ENCODE data around the gene GEMIN5. TPM values are rescaled to one million over a fixed set of nuclear protein-coding genes. Genes with fewer than 3 reads are reported as not detected.

Gene GEMIN5
- total RNA-seq, 1 donor from 2014 or later: 14.8 TPM

- H3K27ac Mint-ChIP-seq (ENCODE audit: unreplicated experiment): no peak overlapping the region
- Histone ChIP-seq H4K20me1 (ENCODE audit: insufficient read depth, low read length) (no peaks in the 10 kb centered on the region), H3K27ac (ENCODE audit: low read depth, low read length) (no peak overlapping the region), H3K79me2 (ENCODE audit: insufficient read depth, low read length) (no peaks in the 10 kb centered on the region), H3K9ac (ENCODE audit: low read length) (no peak overlapping the region), H3K4me2 (ENCODE audit: low read length) (no peak overlapping the region), H3K9me3 (ENCODE audit: insufficient read depth, low read depth, low read length) (no peaks in the 10 kb centered on the region), H3K4me3 (ENCODE audit: insufficient read depth, low read depth, low read length) (no peak overlapping the region), H3K4me1 (ENCODE audit: insufficient read depth, low read length) (no peaks in the 10 kb centered on the region), H3K36me3 (ENCODE audit: insufficient read depth, low read length) (peaks cover 64% of the 10 kb centered on the region), H2AFZ (ENCODE audit: low read depth, low read length) (no peak overlapping the region), H3K27me3 (ENCODE audit: insufficient read depth, low read length) (no peaks in the 10 kb centered on the region)
- H3K4me1 Mint-ChIP-seq (ENCODE audit: low read depth, unreplicated experiment): no peaks in the 10 kb centered on the region
- H3K27me3 Mint-ChIP-seq (ENCODE audit: low read depth, unreplicated experiment): no peaks in the 10 kb centered on the region
- TF ChIP-seq EZH2 (IDR thresholded peaks at IDR 0.05; ENCODE audit: insufficient read depth, low read length) (no peak), CTCF (IDR thresholded peaks at IDR 0.05; ENCODE audit: insufficient read depth, low read depth, low read length) (no peak)
- no peak overlapping the region for H3K4me3 Mint-ChIP-seq (ENCODE audit: unreplicated experiment)
- no peak for DNase-seq (ENCODE audit: low read depth)
- no peak for FAIRE-seq
- H3K9me3 Mint-ChIP-seq (ENCODE audit: unreplicated experiment): no peaks in the 10 kb centered on the region
- H3K36me3 Mint-ChIP-seq (ENCODE audit: low read depth, unreplicated experiment): peaks cover 30% of the 10 kb centered on the region
These were observed 42.1 kb downstream of the GEMIN5 start for GRCh38 chr5:154895606-154896561.

GRCh38 chr5:154893381-154893780, 44.6 kb downstream of the GEMIN5 start:
- DNase-seq (ENCODE audit: low read depth) (no peak), FAIRE-seq (no peak)
- H3K4me1 Mint-ChIP-seq (ENCODE audit: low read depth, unreplicated experiment): no peaks in the 10 kb centered on the region
- TF ChIP-seq CTCF (IDR thresholded peaks at IDR 0.05; ENCODE audit: insufficient read depth, low read depth, low read length) (no peak), EZH2 (IDR thresholded peaks at IDR 0.05; ENCODE audit: insufficient read depth, low read length) (no peak)
- Histone ChIP-seq H3K27ac (ENCODE audit: low read depth, low read length) (no peak overlapping the region), H4K20me1 (ENCODE audit: insufficient read depth, low read length) (no peaks in the 10 kb centered on the region), H3K27me3 (ENCODE audit: insufficient read depth, low read length) (no peaks in the 10 kb centered on the region), H3K9me3 (ENCODE audit: insufficient read depth, low read depth, low read length) (no peaks in the 10 kb centered on the region), H3K4me1 (ENCODE audit: insufficient read depth, low read length) (no peaks in the 10 kb centered on the region), H2AFZ (ENCODE audit: low read depth, low read length) (no peak overlapping the region), H3K36me3 (ENCODE audit: insufficient read depth, low read length) (peaks cover 53% of the 10 kb centered on the region), H3K4me2 (ENCODE audit: low read length) (no peak overlapping the region), H3K9ac (ENCODE audit: low read length) (no peak overlapping the region), H3K4me3 (ENCODE audit: insufficient read depth, low read depth, low read length) (no peak overlapping the region), H3K79me2 (ENCODE audit: insufficient read depth, low read length) (no peaks in the 10 kb centered on the region)
- no peaks in the 10 kb centered on the region for H3K27me3 Mint-ChIP-seq (ENCODE audit: low read depth, unreplicated experiment)
- H3K27ac Mint-ChIP-seq (ENCODE audit: unreplicated experiment): no peak overlapping the region
- H3K9me3 Mint-ChIP-seq (ENCODE audit: unreplicated experiment): no peaks in the 10 kb centered on the region
- peaks cover 39% of the 10 kb centered on the region for H3K36me3 Mint-ChIP-seq (ENCODE audit: low read depth, unreplicated experiment)
- H3K4me3 Mint-ChIP-seq (ENCODE audit: unreplicated experiment): no peak overlapping the region

- no peak for TF ChIP-seq CTCF (IDR thresholded peaks at IDR 0.05; ENCODE audit: insufficient read depth, low read depth, low read length)
- no peak for TF ChIP-seq EZH2 (IDR thresholded peaks at IDR 0.05; ENCODE audit: insufficient read depth, low read length)
- Mint-ChIP-seq H3K9me3 (ENCODE audit: unreplicated experiment) (no peaks in the 10 kb centered on the region), H3K27ac (ENCODE audit: unreplicated experiment) (no peak overlapping the region), H3K27me3 (ENCODE audit: low read depth, unreplicated experiment) (no peaks in the 10 kb centered on the region), H3K4me3 (ENCODE audit: unreplicated experiment) (no peak overlapping the region), H3K4me1 (ENCODE audit: low read depth, unreplicated experiment) (no peaks in the 10 kb centered on the region), H3K36me3 (ENCODE audit: low read depth, unreplicated experiment) (peaks cover 44% of the 10 kb centered on the region)
- H3K27ac ChIP-seq (ENCODE audit: low read depth, low read length): no peak overlapping the region
- no peak overlapping the region for H3K9ac ChIP-seq (ENCODE audit: low read length)
- DNase-seq (ENCODE audit: low read depth): no peak
- H2AFZ ChIP-seq (ENCODE audit: low read depth, low read length): no peak overlapping the region
- H3K4me1 ChIP-seq (ENCODE audit: insufficient read depth, low read length): no peaks in the 10 kb centered on the region
- H4K20me1 ChIP-seq (ENCODE audit: insufficient read depth, low read length): no peaks in the 10 kb centered on the region
- FAIRE-seq: no peak
- peaks cover 54% of the 10 kb centered on the region for H3K36me3 ChIP-seq (ENCODE audit: insufficient read depth, low read length)
- no peak overlapping the region for H3K4me3 ChIP-seq (ENCODE audit: insufficient read depth, low read depth, low read length)
- H3K9me3 ChIP-seq (ENCODE audit: insufficient read depth, low read depth, low read length): no peaks in the 10 kb centered on the region
- no peaks in the 10 kb centered on the region for H3K79me2 ChIP-seq (ENCODE audit: insufficient read depth, low read length)
- H3K4me2 ChIP-seq (ENCODE audit: low read length): no peak overlapping the region
- no peaks in the 10 kb centered on the region for H3K27me3 ChIP-seq (ENCODE audit: insufficient read depth, low read length)
These were observed 45.6 kb downstream of the GEMIN5 start for GRCh38 chr5:154892369-154892771.

Measured in astrocyte (in vitro differentiated cells and primary cell).